HG02588 (cell line): Measurements from ENCODE around the gene NSL1.
A peak's percentile ranks its signal among the peaks of the same experiment; 100 is the strongest.

Experiments used
- ATAC-seq: cut with Tn5 transposase; IDR thresholded peaks from one replicate; pipeline ENCODE4 v1.9.1; 2021; ENCODE audit warnings: mild to moderate bottlenecking, moderate library complexity; ENCODE audit not compliant: unreplicated experiment

The NSL1 gene

DNA sequence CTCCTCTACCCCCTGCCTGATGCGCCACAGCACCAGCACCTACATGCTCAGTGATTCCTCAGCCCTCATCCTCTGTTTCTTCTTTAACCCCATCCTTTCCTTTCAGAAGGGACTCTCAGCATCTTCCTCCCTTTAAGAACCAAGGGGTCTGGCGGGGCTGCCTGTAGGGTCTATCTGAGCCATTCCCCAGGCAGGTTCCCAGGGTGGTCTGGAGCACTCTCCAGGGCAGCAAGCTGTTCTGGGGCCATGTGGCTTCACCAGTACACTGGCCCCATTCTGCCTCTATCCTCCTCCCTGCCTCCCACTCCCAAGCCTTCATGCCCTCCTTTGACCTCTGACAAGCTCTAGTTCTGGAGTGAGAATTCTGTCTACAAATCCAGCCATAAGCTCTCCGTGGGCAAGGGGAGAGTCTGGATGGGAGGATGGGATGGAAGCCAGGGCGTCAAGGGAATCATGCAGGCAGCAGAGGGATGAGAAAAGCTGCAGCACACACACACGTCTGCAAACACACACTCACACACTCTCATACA, 102.3 kb downstream of the NSL1 start:
- ATAC-seq, result no peak

DNA sequence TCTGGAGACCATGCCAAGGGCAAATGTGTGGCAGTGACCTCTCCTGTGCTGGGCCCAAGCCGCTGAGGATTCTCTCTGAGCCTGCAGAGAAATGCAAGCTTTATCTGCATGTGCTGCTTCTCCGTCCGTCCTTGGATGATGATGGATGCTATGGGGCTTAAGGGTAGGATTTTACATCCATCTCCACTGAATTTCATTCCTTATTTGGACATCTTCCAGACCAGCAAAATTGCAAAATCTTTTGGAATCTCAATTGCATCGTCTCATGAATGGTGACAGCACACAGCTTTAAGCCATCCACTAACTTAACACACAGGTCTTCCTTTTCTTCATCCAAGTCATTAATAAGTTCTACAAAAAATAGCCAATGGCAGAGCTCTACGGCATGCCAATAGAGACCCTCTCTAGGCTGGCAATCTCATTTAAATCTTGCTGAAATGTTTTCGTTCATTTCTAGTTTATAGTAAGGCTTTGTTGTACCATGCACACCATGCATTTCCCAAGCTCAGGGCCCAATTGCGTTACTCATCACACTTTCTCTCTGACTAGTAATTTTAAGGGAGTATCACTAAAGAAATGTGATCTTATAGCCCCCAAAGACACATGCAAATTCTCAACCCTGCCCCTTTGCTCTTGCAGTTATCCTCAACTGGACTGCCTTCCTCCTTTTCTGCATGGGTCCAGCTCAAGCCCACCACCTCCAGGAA, 103.1 kb downstream of the NSL1 start:
- ATAC-seq, result no peak

DNA sequence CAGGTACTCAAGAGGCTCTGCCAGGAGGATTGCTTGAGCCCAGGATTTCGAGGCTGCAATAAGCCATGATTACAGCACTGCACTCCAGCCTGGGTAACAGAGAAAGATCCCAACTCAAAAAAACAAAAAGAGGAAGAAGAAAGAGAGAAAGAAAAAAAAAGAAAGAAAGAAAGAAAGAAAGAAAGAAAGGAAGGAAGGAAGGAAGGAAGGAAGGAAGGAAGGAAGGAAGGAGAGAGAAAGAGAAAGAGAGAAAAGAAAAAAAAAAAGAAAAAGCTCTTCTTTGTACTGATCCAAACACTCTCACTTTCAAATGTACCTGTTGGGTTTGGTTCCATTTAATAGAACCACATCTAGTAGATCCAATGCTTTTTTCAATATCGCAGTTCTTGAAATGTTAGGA, 103.8 kb downstream of the NSL1 start:
- ATAC-seq, result no peak

DNA sequence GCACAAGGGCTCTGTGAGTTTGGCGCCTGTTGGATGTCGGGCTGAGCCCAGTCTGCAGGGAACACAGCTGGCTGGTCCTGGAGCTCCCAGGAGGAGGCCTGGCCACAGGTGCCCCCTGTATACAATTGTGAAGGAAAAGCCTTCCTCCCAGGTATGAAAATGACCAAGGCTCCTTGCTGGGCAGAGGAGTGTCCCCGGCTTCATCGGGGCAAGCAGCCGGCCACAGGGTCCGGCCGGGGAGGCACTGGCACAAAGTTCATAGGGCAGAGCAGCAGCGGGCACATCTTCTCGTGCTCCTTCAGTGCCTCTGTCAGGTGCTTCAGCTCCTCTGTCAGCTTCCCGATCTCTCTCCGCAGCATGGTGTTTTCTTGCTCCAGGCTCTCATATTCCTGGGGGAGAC, 105.0 kb downstream of the NSL1 start:
- ATAC-seq, result no peak

DNA sequence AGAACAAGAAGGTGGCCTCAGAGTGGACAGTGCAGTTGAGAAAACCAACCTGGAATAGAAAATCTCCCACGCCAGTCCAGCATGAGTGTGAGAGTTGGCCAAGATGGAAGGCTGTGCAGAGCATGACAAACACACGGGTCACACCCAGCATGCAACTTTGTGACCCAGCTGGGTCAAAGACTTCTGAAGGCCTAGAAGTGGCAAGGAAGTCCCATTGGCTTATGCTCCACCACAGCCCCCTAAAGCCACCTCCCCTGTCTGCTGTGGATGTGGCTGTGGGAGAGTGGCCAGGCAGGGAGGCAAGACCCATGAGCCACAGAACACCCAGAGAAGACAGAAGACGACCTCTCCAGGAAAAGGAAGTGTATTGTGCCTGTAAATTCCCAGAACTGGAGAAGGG, 105.5 kb downstream of the NSL1 start:
- ATAC-seq, result no peak

DNA sequence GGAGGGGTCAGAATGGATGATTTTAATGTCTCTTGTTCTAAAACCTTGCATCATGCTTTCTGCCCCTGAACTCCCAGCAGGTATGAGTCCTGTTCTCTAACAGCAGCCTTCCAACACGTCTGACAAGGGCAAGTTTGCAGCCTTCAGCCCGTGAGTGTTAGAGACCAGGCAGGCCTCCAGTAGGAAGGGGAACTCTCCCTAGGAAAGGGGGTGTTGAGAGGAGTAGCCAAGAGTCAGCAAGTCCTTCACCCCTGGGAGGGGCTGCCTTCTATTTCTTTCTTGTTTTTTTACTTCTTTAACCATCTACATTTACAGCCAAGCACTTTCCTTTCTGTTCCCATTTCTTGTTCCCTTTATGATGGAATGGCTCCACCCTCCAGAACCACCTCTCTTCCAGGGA, 106.1 kb downstream of the NSL1 start:
- ATAC-seq, result no peak

DNA sequence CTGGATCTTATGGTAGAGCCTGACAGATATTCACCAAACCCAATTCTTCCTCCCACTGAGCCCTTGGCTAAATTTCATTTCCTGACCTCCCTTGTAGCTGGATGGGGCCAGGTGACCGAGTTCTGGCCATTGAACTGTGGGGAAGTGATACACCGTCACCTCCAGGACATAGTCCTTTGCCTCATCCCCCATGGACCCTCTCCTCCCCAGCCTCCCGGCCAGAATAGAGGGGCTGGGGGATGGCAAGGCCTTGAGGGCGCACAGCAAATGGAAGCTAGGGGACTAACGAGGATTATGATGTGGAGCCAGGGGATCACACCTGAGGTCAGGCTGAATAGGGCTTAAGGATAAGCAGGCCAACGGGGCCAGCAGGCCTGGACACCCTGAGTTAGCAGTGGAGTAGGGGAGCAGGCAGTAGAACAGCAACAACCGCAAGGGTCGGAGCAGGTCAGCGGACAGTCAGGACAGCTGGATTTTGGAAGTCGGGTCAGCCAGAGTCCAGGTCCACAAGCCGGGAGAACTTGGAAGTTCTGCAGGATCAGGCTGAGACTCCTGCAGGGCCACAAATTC, 107.0 kb downstream of the NSL1 start:
- no peak for ATAC-seq

DNA sequence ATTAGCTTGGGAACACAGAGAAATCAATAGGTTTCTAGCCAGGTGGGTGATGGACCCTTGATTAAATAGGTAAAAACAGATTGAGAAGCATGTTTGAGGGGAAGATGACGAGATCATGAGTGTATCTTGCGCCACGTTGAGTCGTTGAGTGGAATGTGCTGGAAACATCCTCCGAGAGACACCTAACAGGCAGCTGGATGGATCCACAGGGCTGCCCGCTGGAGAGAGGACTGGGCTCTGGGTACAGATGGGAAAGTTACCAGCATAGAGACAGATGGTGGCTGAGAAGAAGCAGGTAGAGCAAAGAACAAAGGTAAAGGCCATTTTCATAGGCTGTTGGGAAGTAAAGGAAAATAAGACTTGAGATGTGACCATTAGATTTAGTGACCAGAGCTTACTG, 107.5 kb downstream of the NSL1 start:
- no peak for ATAC-seq

DNA sequence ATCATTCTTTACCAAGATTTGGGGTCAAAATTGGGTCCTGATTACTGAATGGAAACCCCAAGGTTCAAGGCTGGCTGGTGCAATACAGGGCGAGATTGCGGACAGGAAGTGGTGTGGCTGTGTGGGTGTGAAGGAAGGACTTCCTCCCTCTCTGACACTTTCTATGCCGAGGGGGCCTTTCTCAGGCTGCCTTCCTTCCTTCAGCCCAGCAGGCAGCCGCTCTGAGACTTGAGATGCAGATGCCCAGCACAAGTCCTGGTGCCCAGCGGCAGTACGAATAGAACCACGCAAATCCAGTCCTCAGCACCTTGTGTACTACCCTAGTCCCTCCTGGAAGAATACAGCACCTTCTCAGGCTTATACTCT, 108.2 kb downstream of the NSL1 start:
- ATAC-seq, result peak; percentile 58

DNA sequence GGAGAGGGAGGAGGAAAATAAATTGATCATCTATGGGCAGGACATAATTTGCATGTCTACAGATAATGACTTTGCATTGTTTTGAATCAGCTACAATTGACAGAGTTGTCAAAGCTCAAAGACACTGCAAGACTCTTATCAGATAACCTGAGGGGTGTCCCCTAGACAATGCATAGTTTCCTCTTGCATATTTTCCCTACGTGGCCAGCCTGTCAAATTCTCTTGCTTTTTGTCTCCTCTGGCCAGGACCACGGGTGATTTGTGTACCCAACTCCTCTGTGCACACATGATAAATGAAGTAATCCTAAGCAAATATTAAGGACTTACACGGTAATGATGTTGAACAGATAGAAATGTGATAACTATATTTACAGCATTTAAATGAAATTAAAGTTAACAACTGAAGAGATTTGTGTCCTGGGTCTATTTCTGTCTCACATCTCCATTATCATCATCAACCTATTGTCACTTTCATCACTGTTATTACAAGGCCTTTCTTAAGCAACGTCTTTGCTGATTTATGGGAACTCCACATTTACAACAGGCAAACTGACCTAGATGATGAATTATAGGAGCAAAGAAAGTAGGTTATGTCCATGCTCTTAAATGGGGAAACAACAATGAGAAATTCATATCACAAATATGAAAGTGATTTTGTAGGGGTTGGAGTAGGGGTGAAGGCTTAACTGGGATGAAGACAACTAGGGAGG, 110.7 kb downstream of the NSL1 start:
- ATAC-seq, result no peak

DNA sequence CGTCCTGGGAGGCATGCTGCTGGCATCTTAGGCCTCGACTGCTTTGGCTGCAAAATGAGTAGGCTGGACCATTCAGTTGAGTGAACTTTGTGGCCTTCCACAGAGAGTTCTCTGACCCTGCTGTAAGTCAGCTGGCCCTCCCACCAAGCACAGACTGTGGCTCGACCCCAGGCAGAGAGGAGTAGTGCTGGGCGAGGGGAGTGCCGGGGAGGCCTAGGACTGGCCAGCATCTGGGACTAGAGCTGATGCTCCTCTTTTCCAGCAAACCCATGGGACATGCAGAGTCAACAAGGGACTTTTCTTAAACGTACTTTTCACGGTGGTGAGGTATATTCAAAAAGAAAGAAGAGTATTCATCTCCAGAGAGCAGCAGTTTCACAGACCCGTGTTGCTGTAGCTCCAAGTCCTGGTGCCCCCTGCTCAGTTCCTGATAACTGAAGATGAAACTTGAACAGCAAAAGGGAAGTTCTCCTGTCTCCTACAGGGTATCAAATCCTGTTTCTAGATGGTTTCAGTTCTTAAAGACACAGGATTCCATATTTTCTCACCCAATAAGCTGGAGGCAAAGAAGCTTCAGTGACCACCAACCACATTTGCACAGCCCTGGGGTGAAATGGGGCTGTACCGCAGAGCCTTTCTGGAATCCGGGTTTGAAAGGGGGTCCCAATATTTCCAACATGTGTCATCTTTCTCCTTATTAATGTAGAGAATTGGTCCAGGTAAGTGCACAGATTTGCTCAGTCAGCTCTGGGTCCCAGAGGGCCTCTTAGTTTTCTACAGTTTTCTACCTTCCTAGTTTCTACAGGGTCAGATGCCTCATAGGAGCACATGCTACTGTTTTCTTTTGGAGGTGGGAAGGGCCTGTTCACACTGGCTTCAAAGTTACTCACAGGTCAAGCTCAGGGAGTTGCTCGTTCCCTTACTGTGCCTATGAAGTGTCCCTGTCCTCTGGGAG, 112.8 kb downstream of the NSL1 start:
- ATAC-seq, result peak; percentile 67

DNA sequence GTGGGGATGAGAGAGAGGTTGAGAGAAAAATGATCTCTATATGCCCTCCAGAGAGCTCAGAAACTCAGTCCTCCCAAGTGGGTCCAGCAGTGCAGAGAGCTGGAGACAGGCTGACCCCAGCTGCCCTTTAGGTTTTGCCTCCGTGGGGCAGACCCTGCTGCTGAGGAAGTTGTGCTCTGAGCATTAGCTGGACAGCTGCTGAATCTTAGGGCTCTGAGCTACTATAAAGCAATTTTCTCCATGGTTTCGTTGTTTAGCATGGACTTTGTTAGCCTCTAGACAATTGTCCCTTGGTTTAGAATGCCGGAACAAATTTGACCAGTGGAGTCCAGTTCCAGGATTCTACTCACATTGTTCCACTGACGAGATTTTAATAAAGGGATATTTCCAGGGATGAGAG, 114.0 kb downstream of the NSL1 start:
- no peak for ATAC-seq

DNA sequence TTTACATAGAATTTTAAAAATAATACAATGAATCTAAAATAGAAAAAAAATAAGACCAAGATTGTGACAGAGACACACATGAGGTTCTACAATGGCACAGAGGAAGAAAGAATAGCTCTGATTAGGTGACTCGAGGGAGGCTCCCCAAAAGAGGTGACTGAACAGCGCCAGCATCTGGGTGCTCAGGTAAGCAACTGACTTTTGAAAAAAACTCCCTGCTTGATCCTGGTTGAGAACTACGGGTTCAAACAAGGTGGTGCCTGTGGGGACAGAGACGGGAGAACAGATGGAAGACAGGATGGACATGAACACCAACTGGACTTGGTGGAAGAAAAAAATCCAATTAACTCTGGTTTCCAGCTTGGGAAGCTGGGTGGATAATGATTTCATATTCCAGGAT, 114.4 kb downstream of the NSL1 start:
- ATAC-seq, result no peak
